OCI-M2 (cell line): Measurements from ENCODE around the gene POMT1.
"Not testable (repeated sequence)": the region's sequence is repeated elsewhere in the genome, so short reads cannot be mapped to it uniquely, and the experiment has no call there.

ENCODE experiments used
- DNase-seq: peaks from one replicate; lab custom pipeline; 2025; ENCODE audit not compliant: unreplicated experiment; lab: John Stamatoyannopoulos, UW

Gene POMT1

GRCh38 chr9:131549186-131549585, 46.5 kb downstream of the POMT1 start:
- DNase-seq: not testable (repeated sequence)

DNA sequence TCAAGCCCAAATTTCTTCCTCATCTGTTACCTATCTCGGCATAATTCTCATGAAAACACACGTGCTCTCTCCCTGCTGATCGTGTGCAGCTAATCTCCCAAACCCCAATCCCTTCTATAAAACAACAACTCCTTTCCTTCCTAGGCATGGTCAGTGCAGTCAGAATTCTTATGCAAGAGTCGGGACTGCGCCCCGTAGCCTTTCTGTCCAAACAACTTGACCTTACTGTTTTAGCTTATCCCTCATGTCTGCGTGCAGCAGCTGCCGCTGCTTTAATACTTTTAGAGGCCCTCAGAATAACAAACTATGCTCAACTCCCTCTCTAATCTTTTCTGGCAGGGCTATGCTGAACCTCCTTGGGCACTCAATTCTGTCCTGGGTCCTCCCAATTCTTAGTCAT, 47.7 kb downstream of the POMT1 start:
- DNase-seq: not testable (repeated sequence)

GRCh38 chr9:131552030-131552429, 49.3 kb downstream of the POMT1 start:
- DNase-seq: no peak

DNA sequence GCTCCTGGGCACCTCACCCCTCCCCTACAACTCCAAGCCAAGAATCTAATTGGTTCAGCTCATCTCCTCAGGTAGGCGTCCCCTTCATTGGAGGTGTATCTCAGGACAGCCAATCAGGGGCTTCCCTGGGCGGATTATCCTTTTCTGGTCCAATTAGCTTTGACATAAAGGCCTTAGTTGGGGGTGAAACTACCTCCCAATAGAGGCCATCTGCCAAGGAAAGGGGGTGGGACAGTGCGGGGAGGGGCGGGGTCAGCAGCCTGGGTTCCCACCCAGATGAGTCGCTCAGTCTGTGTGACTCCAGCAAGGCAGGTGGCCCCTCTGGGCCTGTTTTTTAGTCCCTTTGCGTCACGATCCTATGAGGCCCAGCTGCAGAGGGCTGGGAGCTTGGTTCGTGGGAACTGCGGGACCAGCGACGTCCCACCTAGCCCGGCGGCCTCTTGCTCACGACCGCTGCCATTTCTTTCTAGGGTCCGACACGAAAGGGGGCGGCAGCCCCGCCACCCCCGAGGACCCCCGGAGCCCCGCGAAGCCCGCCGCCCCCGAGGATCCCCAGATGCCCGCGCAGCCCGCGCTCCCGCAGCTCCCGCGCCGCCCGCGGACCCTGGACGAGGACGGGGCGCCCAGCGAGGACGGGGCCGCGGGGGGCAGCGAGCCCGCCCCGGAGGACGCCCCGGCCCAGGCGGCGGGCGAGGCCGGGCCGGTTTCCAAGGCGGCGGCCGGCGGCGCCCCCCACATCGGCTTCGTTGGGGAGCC, 51.5 kb downstream of the POMT1 start:
- no peak for DNase-seq

DNA sequence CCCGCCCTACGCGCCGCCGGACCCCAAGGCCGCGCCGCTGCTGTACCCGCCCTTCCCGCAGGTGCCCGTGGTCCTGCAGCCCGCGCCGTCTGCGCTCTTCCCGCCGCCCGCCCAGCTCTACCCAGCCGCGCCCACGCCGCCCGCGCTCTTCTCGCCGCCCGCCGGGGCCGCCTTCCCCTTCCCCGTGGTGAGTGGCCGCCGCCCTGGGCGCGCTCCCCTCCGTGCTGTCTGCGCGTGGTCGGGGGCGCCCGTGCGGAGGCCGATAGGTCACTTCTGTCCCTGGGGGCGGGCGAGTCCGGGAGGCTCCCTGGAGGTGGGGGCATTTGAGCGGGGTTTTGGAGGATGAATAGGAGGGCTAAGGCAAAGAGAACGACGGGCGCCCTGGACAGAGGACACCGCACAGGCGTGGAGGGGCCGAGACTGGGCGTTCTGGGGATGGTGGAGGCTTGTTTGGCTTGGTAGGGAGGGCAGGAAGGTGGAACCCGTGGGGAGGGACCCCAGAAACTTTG, 52.2 kb downstream of the POMT1 start:
- no peak for DNase-seq

DNA sequence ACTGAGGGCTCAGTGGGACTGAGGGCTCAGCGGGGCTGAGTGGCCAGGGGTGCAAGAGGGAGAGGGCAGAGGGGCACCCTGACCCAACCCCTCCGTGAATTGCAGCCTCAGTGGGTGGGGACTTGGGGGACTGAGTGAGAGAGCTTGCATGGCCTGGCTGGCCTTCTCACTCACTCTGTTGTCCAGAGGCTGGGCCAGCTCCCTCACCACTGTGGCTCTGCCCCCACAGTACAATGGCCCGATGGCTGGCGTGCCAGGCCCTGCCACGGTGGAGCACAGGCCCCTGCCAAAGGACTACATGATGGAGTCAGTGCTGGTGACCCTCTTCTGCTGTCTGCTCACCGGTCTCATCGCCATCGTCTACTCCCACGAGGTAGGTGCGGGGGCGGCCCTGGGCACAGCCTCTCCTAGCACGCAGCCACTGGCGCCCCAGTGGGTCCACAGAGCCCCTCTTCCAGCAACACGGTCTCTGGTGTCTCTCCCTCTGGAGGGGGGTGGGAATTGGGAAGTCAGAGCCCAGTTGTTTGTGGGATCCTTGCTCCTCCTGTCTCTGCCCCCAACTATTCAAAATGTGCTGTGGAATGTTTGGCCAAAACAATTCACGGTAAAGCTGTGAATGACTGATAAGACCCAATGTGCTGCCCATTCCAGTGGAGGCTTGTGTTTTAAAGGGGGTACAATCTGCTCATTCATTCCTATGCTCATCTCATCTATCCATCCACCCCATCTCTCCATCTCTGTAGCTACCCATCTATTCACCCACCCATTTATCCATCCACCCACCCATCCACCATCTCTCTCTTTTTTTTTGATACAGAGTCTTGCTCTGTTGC, 53.3 kb downstream of the POMT1 start:
- no peak for DNase-seq

DNA sequence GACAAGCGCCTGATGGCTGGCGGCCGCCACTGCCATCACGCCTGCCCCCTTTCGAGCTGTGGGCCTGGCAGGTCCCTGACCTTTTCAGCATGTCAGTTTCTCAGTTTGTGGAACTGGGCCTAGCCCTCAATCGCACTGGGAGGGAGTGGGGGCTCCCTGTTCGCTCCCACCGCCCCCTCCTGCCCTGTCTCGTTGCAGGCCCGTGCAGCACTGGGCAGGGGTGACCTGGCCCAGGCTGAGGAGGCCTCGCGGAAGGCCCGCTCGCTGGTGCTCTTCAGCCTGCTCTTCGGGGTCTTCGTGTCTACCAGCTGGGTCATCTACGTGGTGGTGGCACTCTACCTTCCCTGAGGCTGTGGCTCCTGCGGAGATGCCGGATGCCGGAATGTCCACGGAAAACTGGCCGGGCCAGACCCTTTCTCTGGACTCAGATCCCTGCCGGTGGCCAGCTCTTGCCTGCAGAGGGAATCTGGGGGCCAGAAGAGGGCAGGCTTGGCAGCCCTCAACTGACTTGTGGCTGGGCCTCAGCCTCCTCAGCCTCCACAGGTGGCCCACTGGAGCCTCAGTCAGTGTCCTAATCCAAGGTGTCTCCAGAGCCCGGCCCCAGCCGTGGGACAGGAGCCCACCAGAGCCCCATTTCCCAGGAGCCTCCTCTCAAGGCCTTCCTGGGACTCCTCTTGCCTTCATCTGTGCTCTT, 55.3 kb downstream of the POMT1 start:
- no peak for DNase-seq

DNA sequence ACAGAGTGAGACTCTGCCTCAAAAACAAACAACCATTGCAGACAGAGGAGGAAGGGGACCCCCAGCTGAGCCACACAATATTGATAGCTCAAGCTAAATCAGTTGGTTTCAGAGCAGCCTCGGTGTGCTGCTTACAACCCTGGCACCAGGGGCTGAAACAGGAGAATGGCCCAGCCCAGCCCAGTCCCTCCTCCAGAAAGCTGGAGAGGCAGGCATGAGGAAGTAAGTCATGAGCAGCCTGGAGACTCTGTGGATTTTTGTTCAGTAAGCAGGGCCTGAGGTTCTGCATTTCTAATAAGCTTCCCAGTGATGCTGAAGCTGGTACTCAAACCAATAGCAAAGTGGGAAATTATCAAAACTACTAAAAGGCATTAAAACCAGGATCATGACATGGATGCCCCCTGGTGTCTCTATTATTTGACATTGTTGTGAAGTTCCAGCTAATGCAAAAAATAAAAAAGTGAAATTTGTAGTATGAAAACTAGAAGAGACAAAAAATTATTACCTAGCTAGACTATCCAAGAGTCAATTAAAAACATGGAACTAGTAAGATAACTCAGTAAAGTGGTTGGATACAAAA, 56.8 kb downstream of the POMT1 start:
- DNase-seq: no peak

- no peak for DNase-seq
Measured at GRCh38 chr9:131562032-131562959, 59.6 kb downstream of the POMT1 start.

DNA sequence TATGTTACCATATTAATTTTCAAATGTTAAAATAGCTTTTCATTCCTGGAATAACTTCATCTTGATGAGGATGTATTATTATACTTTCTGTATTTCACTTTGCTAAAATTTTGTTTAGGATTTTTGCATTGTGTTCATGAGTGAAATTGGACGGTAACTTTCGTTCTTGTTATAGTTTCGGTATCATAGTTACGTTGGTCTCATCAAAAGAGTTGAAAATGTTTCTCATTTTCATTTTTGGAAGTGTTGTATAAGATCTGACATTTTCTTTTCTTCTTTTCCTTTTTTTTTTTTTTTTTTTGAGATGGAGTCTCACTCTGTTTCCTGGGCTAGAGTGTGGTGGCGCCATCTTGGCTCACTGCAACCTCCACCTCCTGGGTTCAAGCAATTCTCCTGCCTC, 62.7 kb downstream of the POMT1 start:
- DNase-seq: no peak

GRCh38 chr9:131566158-131566557, 63.4 kb downstream of the POMT1 start:
- no peak for DNase-seq

DNA sequence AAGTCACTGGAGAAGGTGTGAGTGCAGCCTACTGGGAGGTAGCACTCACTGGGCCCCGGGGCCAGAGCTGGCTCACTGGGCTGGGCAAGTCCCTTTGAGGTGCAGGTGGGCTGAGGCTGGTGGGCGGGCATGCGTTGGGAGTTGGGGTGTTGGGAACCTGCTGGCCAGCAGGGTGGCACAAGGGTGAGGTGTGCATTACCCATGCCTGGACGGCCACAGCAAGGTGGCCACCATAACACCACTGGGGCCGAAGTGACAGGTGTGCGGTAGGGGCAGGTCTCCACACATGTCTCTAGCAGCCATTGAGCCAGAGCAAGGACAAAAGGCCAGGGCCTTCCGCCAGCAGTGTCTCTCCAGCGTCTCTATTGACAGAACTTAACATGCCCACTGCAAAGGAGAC, 65.2 kb downstream of the POMT1 start:
- DNase-seq: no peak
